ENCODE measurements around the gene TEKT1. TPM values are rescaled to one million over a fixed set of nuclear protein-coding genes. Genes with fewer than 3 reads are reported as not detected.

Gene TEKT1
- total and polyA plus RNA-seq, 10 donors: not detected

DNA sequence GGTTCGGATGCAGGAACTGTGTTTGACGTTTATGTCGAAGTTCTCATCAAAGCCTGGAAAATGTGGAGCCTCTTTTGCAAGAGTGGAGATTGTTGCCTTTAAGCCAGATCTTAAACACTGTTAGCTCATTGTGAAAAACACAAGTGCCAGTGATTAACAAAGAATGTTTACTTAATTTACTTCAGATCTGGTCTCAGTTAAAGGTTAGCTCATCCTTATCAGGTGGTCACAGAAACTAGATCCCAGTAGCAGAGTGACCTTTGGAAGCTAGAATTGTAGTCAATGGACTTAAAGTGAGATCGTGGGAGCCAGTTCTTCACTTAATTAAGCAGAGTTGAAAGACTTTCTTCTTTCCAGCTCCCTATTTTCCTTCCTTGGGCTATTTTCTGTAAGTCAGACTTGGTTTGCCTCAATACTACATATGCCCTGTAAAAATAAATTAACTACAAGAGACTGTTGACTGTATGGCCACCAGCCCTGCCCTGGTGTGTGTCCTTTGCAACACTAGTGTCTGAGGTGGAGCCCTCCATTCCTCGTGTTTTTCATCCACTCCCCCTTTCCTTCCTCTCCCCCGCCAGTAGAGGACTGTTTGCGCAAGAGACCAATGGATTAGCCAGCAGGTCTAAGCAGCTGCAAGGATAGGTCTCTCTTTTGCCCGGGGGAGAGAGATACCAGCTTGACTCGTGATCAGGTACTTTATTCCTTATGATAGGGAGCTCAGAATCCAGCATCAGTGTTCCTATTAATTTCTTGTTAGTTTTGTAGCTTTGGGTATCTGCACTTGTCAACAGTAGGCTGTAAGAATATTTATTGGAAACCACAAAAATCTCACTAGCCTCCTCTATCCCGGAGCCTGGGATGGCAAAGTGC is 35.3 kb downstream of the TEKT1 start:
- H3K36me3 ChIP-seq: no peaks in the 10 kb centered on the region
- peaks cover 0 to 17% (median 0%) of the 10 kb centered on the region in 7 donors for H3K27me3 ChIP-seq (replicated peaks in 1 of 7)
- TF ChIP-seq, protein P1, sequence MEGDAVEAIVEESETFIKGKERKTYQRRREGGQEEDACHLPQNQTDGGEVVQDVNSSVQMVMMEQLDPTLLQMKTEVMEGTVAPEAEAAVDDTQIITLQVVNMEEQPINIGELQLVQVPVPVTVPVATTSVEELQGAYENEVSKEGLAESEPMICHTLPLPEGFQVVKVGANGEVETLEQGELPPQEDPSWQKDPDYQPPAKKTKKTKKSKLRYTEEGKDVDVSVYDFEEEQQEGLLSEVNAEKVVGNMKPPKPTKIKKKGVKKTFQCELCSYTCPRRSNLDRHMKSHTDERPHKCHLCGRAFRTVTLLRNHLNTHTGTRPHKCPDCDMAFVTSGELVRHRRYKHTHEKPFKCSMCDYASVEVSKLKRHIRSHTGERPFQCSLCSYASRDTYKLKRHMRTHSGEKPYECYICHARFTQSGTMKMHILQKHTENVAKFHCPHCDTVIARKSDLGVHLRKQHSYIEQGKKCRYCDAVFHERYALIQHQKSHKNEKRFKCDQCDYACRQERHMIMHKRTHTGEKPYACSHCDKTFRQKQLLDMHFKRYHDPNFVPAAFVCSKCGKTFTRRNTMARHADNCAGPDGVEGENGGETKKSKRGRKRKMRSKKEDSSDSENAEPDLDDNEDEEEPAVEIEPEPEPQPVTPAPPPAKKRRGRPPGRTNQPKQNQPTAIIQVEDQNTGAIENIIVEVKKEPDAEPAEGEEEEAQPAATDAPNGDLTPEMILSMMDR (IDR thresholded peaks at IDR 0.05 in 8 of 11, conservative IDR thresholded peaks at IDR 0.05 in 3 of 11): no peak
- TF ChIP-seq POLR2AphosphoS5 (IDR thresholded peaks at IDR 0.05): no peak
- no peak for TF ChIP-seq POLR2A (IDR thresholded peaks at IDR 0.05)
- H3K27ac ChIP-seq: no peak overlapping the region
- 59 to 71% (median 66%) methylated on average over 10 of the region's 10 CpGs for WGBS, 5 donors
- H3K9me3 ChIP-seq: no peaks in the 10 kb centered on the region
- intact Hi-C loops (cut with DNase I; ENCODE audit: low total_unique reads): no loop called here
- DNase-seq: no peak
- H3K4me1 ChIP-seq: no peaks in the 10 kb centered on the region
- H3K4me3 ChIP-seq: no peak overlapping the region

DNA sequence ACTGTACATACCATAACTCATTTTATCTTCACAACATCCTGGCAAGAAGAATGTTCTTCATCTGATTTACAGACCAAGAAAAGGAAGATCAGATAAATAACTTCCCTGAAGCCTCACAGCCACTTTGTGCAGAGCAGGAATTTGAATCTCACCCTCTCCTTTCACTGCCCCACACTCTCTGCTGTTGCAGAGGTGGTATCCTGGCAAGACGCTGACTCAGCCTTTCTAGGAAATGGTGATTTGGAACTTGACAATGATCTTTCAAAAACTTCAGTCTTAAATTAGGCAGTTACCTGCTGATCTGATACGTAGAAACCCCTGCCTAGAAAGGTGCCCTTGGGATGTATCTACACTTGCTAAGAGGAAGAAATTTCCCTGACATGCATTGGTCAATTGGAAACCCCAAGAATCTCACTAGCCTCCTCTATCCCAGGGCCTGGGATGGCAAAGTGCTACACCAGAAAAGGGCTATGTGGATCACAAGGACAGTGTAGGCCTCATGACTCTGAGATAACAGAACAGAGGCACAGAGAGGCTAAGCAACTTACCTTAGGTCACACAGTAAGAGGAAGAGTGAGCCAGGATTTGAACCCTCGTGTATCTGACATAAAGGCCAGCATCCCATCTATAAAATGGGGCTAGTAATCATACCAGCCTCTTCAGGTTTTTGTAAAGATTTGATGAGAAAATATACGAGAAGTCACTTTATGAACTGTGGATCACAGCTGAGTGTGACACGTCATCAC is 37.6 kb downstream of the TEKT1 start:
- TF ChIP-seq, protein P1 (IDR thresholded peaks at IDR 0.05 in 8 of 11, conservative IDR thresholded peaks at IDR 0.05 in 3 of 11): no peak
- TF ChIP-seq POLR2AphosphoS5 (IDR thresholded peaks at IDR 0.05): no peak
- no peak for TF ChIP-seq POLR2A (IDR thresholded peaks at IDR 0.05)
- DNase-seq: no peak
- no peaks in the 10 kb centered on the region for H3K36me3 ChIP-seq
- 58 to 63% (median 61%) methylated on average over 5 of the region's 5 CpGs for WGBS, 5 donors
- H3K27ac ChIP-seq: no peak overlapping the region
- intact Hi-C loops (cut with DNase I; ENCODE audit: low total_unique reads): no loop called here
- H3K4me1 ChIP-seq: no peaks in the 10 kb centered on the region
- no peaks in the 10 kb centered on the region for H3K9me3 ChIP-seq
- no peak overlapping the region for H3K4me3 ChIP-seq
- peaks cover 0 to 33% (median 6%) of the 10 kb centered on the region in 7 donors for H3K27me3 ChIP-seq (replicated peaks in 1 of 7)

DNA sequence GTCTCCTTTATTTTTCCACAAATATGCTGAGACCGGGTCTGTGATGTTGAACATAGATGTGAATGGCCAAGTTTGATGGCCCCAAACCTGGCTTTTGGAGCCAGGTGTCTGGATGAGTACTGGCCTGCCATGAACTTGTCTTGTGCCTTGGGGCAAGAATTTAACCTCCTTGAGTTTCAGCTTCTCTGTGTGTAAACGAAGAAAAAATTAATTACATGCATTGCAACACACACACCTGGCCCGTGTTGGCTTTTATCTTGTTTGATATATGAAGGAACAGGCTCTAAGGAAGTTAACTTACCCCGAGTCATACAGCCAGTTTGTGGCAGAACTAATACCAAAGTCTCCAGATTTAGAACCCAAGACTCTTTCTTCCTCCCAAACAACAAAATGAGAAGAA is 42.4 kb downstream of the TEKT1 start:
- WGBS, 5 donors: 58 to 75% (median 64%) methylated on average over 4 of the region's 4 CpGs
- H3K9me3 ChIP-seq: peaks cover 0 to 19% (median 2%) of the 10 kb centered on the region in 8 donors
- H3K27ac ChIP-seq: no peak overlapping the region
- TF ChIP-seq, protein P1 (IDR thresholded peaks at IDR 0.05 in 8 of 11, conservative IDR thresholded peaks at IDR 0.05 in 3 of 11): no peak
- no peak for TF ChIP-seq POLR2A (IDR thresholded peaks at IDR 0.05)
- H3K4me3 ChIP-seq: no peak overlapping the region
- intact Hi-C loops (cut with DNase I; ENCODE audit: low total_unique reads): no loop called here
- H3K36me3 ChIP-seq: no peaks in the 10 kb centered on the region
- no peaks in the 10 kb centered on the region for H3K4me1 ChIP-seq
- peaks cover 0 to 52% (median 9%) of the 10 kb centered on the region in 7 donors for H3K27me3 ChIP-seq (replicated peaks in 1 of 7)
- DNase-seq: no peak
